Keratinocyte (primary cell): ENCODE data around the gene CSK. TPM values are rescaled to one million over a fixed set of nuclear protein-coding genes. Genes with fewer than 3 reads are reported as not detected.

ENCODE experiments used
- DNase-seq: peaks from one replicate; pipeline ENCODE4 v3.0.0-alpha.2; 2011; ENCODE audit warnings: low read depth, missing footprints, low spot score
- FAIRE-seq: peaks from 2 replicates; lab custom pipeline; 2011; peaks lifted over from hg19 to GRCh38; lab: Jason Lieb, UNC
- H2AFZ ChIP-seq: 2 replicates; pipeline ENCODE4 v1.6.0; 2012; ENCODE audit warnings: low read length, control low read depth, inconsistent platforms; ENCODE audit not compliant: control insufficient read depth
- H3K27ac ChIP-seq: 2 replicates; pipeline ENCODE4 v1.5.1; 2011; ENCODE audit warnings: low read length; ENCODE audit not compliant: control insufficient read depth, insufficient read depth
- H3K27me3 ChIP-seq: 3 replicates; pipeline ENCODE4 v1.6.0; 2011; ENCODE audit warnings: low read length; ENCODE audit not compliant: control insufficient read depth, insufficient read depth; ENCODE audit errors: extremely low read depth
- H3K36me3 ChIP-seq, 2 experiments: 2 replicates in 1 of 2; 3 replicates in 1 of 2; pipeline ENCODE4 v1.5.1; 2011; ENCODE audit warnings: low read length in 2 of 2, mild to moderate bottlenecking in 1 of 2; ENCODE audit not compliant: control insufficient read depth in 2 of 2, insufficient read depth in 2 of 2; ENCODE audit errors: extremely low read depth in 1 of 2
- H3K4me1 ChIP-seq: 3 replicates; pipeline ENCODE4 v1.5.1; 2011; ENCODE audit warnings: low read length; ENCODE audit not compliant: control insufficient read depth, insufficient read depth; ENCODE audit errors: extremely low read depth
- H3K4me2 ChIP-seq: 3 replicates; pipeline ENCODE4 v1.6.0; 2011; ENCODE audit warnings: low read depth, low read length; ENCODE audit not compliant: control insufficient read depth, insufficient read depth; ENCODE audit errors: extremely low read depth
- H3K4me3 ChIP-seq, 3 experiments: fragments of 200-600 bp in 1 of 3; sonication (generic) in 1 of 3; 2 replicates in 2 of 3; 3 replicates in 1 of 3; pipeline ENCODE4 v1.5.1; 2011 to 2016; ENCODE audit warnings: low read length in 3 of 3, mild to moderate bottlenecking in 3 of 3, control low read depth in 2 of 3, inconsistent platforms in 1 of 3, low read depth in 1 of 3, mixed read lengths in 1 of 3, mixed run types in 1 of 3, moderate library complexity in 1 of 3; ENCODE audit not compliant: control insufficient read depth in 2 of 3, insufficient read depth in 2 of 3; ENCODE audit errors: extremely low read depth in 1 of 3
- H3K79me2 ChIP-seq: 2 replicates; pipeline ENCODE4 v1.6.0; 2012; ENCODE audit warnings: low read length; ENCODE audit not compliant: control insufficient read depth, insufficient read depth
- H3K9ac ChIP-seq: 3 replicates; pipeline ENCODE4 v1.6.0; 2011; ENCODE audit warnings: low read length; ENCODE audit not compliant: control insufficient read depth, insufficient read depth; ENCODE audit errors: extremely low read depth
- H3K9me1 ChIP-seq: 3 replicates; pipeline ENCODE4 v1.6.0; 2011; ENCODE audit warnings: low read length; ENCODE audit not compliant: control insufficient read depth, insufficient read depth; ENCODE audit errors: extremely low read depth
- H3K9me3 ChIP-seq: 2 replicates; pipeline ENCODE4 v1.5.1; 2012; ENCODE audit warnings: low read depth, low read length; ENCODE audit not compliant: control insufficient read depth
- H4K20me1 ChIP-seq: 3 replicates; pipeline ENCODE4 v1.6.0; 2011; ENCODE audit warnings: low read length; ENCODE audit not compliant: control insufficient read depth, insufficient read depth; ENCODE audit errors: extremely low read depth
- EZH2 ChIP-seq: IDR thresholded peaks from one replicate; pipeline ENCODE4 v1.6.1; 2012; ENCODE audit warnings: inconsistent platforms, mild to moderate bottlenecking, low read length, moderate library complexity
- dilution Hi-C: fragments of 300-500 bp; cut with MboI; formaldehyde crosslinking; loops from one replicate; pipeline ENCODE4 v1.7.0; 2020; ENCODE audit warnings: low sequenced_read_pairs; ENCODE audit not compliant: extremely low pct_ligation_motif_present
- polyA plus RNA-seq, 5 experiments: library from polyadenylated mRNA; depleted of rRNA in 3 of 5; stranded (reverse) in 3 of 5; stranded (forward) in 1 of 5; unstranded in 1 of 5; fragments of >200 nt; gene quantifications; 1 replicate in 1 of 5; 2 replicates in 3 of 5; 3 replicates in 1 of 5; pipeline versions ENCODE4 v1.2.1 to v1.2.3, GENCODE V29; 2011 to 2012; ENCODE audit warnings: missing spikeins in 2 of 5, low read depth in 1 of 5, low replicate concordance in 1 of 5
- TF ChIP-seq, protein P1 (sequence below), 3 experiments: IDR thresholded peaks in 1 of 3; conservative IDR thresholded peaks in 1 of 3; optimal IDR thresholded peaks in 1 of 3; 2 replicates in 2 of 3; 3 replicates in 1 of 3; pipeline versions ENCODE3 to v1.5.1; 2011; ENCODE audit warnings: low read length in 3 of 3, mild to moderate bottlenecking in 3 of 3, moderate library complexity in 2 of 3, control low read depth in 1 of 3, inconsistent platforms in 1 of 3; ENCODE audit not compliant: insufficient read depth in 2 of 3; ENCODE audit errors: extremely low read depth in 1 of 3

The CSK gene
- polyA plus RNA-seq, 1 donor (not counting 4 experiments of a cell fraction or from before 2014, with no cell fraction given): 17.2 TPM

DNA sequence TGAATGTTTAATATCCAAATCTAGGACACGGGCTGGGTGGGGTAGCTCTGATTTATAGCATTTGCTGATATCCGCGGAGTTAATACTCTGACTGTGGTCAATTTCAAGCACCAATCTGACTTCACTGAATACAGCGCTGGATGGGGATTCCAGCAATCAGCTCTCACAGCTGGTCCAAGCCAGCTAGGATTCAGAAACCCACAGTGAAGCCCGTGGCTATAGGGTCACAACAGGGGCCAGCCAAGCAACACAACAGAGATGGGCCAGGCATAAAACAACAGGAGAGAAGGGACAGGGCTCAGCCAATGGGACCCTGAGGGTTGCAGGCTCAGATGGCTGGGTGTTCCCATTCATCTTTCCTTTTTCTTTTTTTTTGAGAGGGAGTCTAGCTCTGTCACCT is 25.4 kb downstream of the CSK start:
- H3K4me2 ChIP-seq: no peak overlapping the region
- no peaks in the 10 kb centered on the region for H3K79me2 ChIP-seq
- no peak overlapping the region for H3K27ac ChIP-seq
- H3K36me3 ChIP-seq: peaks cover 10 to 12% of the 10 kb centered on the region in 2 experiments
- H2AFZ ChIP-seq: no peak overlapping the region
- TF ChIP-seq, protein P1, sequence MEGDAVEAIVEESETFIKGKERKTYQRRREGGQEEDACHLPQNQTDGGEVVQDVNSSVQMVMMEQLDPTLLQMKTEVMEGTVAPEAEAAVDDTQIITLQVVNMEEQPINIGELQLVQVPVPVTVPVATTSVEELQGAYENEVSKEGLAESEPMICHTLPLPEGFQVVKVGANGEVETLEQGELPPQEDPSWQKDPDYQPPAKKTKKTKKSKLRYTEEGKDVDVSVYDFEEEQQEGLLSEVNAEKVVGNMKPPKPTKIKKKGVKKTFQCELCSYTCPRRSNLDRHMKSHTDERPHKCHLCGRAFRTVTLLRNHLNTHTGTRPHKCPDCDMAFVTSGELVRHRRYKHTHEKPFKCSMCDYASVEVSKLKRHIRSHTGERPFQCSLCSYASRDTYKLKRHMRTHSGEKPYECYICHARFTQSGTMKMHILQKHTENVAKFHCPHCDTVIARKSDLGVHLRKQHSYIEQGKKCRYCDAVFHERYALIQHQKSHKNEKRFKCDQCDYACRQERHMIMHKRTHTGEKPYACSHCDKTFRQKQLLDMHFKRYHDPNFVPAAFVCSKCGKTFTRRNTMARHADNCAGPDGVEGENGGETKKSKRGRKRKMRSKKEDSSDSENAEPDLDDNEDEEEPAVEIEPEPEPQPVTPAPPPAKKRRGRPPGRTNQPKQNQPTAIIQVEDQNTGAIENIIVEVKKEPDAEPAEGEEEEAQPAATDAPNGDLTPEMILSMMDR (optimal IDR thresholded peaks at IDR 0.05 in 1 of 3, IDR thresholded peaks at IDR 0.05 in 1 of 3, conservative IDR thresholded peaks at IDR 0.05 in 1 of 3; ENCODE audit: extremely low read depth in 1 of 3, insufficient read depth in 2 of 3, low read length in 3 of 3): no peak
- no peak for TF ChIP-seq EZH2
- peaks cover 3% of the 10 kb centered on the region for H4K20me1 ChIP-seq
- no peaks in the 10 kb centered on the region for H3K9me1 ChIP-seq
- no peaks in the 10 kb centered on the region for H3K9me3 ChIP-seq
- H3K4me3 ChIP-seq: no peak overlapping the region
- no peak for FAIRE-seq
- H3K27me3 ChIP-seq: no peaks in the 10 kb centered on the region
- H3K9ac ChIP-seq: no peak overlapping the region
- DNase-seq: no peak
- dilution Hi-C loops: no loop called here
- H3K4me1 ChIP-seq: peaks cover 7% of the 10 kb centered on the region

DNA sequence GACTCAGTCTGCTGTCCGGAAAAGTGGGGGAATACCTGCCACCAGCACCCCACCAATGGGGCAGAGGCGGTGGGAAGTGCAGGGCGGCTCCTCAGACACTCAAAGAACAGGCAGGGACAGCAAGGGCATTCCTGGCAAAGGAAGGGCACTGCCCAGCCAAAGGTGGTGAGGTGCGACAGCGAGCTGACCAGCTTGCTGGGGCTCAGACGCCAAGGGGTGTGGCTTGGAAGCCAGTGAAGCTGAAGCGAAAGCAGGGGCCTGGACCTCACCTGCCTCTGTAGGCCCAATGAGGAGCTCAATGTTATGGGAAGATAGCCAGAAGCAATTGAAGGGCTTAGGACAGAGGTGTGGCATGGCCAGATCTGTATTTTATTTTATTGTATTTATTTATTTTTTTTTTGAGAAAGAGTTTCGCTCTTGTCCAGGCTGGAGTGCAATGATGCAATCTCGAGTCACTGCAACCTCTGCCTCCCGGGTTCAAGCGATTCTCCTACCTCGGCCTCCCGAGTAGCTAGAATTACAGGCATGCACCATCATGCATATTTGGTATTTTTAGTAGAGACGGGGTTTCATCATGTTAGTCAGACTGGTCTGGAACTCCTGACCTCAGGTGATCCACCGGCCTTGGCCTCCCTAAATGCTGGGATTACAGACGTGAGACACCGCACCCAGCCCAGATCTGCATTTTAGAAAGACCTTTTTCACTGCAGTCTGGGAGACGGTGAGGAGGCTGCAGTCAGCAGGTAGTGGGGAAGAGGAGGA is 26.4 kb downstream of the CSK start:
- Histone ChIP-seq H3K27me3 (no peaks in the 10 kb centered on the region), H3K4me2 (no peak overlapping the region), H3K9me1 (no peaks in the 10 kb centered on the region), H4K20me1 (peaks cover 3% of the 10 kb centered on the region), H3K4me1 (peaks cover 7% of the 10 kb centered on the region), H3K36me3 (peaks cover 8 to 10% of the 10 kb centered on the region in 2 experiments), H3K9ac (no peak overlapping the region), H3K27ac (no peak overlapping the region), H3K9me3 (no peaks in the 10 kb centered on the region), H3K4me3 (no peak overlapping the region), H2AFZ (no peak overlapping the region), H3K79me2 (no peaks in the 10 kb centered on the region)
- FAIRE-seq (no peak), DNase-seq (no peak)
- dilution Hi-C loops: no loop called here
- TF ChIP-seq EZH2: no peak
- TF ChIP-seq, protein P1 (optimal IDR thresholded peaks at IDR 0.05 in 1 of 3, IDR thresholded peaks at IDR 0.05 in 1 of 3, conservative IDR thresholded peaks at IDR 0.05 in 1 of 3; ENCODE audit: extremely low read depth in 1 of 3, insufficient read depth in 2 of 3, low read length in 3 of 3): no peak
